Parathyroid adenoma (tissue), 2 donors: Measurements from ENCODE around the gene CHST8.

Experiments used
- H2AFZ ChIP-seq: fragments of 300-600 bp; sonication (generic); one replicate; pipeline ENCODE4 v1.7.0; 2017; ENCODE audit warnings: antibody characterized with exemption, mild to moderate bottlenecking
- H3K27ac ChIP-seq: fragments of 300-600 bp; sonication (generic); one replicate; pipeline ENCODE4 v1.7.0; 2017
- H3K27me3 ChIP-seq: fragments of 300-600 bp; sonication (generic); one replicate; pipeline ENCODE4 v1.7.0; 2017; ENCODE audit warnings: low read length; ENCODE audit not compliant: control insufficient read depth, insufficient read depth
- H3K36me3 ChIP-seq: fragments of 300-600 bp; sonication (generic); one replicate; pipeline ENCODE4 v1.7.0; 2017; ENCODE audit warnings: low read length; ENCODE audit not compliant: control insufficient read depth, insufficient read depth
- H3K4me1 ChIP-seq: fragments of 300-600 bp; sonication (generic); one replicate; pipeline ENCODE4 v1.7.0; 2017; ENCODE audit warnings: control low read depth
- H3K4me2 ChIP-seq: fragments of 300-600 bp; sonication (generic); one replicate; pipeline ENCODE4 v1.7.0; 2017; ENCODE audit warnings: low read length
- H3K4me3 ChIP-seq: fragments of 300-600 bp; sonication (generic); one replicate; pipeline ENCODE4 v1.7.0; 2017; ENCODE audit warnings: low read depth, low read length
- H3K79me2 ChIP-seq: fragments of 300-600 bp; sonication (generic); one replicate; pipeline ENCODE4 v1.7.0; 2017; ENCODE audit warnings: control low read depth
- H3K9ac ChIP-seq: fragments of 300-600 bp; sonication (generic); one replicate; pipeline ENCODE4 v1.7.0; 2017; ENCODE audit warnings: mild to moderate bottlenecking
- H3K9me3 ChIP-seq: fragments of 300-600 bp; sonication (generic); one replicate; pipeline ENCODE4 v1.7.0; 2017; ENCODE audit warnings: low read length; ENCODE audit not compliant: control insufficient read depth
- TF ChIP-seq, protein P1 (sequence below): fragments of 300-600 bp; sonication (generic); IDR thresholded peaks from one replicate; pipeline ENCODE4 v1.7.0; 2017; ENCODE audit warnings: antibody characterized with exemption, mild to moderate bottlenecking
- donor health status: primary hyperparathyroidism.

CHST8 gene

DNA sequence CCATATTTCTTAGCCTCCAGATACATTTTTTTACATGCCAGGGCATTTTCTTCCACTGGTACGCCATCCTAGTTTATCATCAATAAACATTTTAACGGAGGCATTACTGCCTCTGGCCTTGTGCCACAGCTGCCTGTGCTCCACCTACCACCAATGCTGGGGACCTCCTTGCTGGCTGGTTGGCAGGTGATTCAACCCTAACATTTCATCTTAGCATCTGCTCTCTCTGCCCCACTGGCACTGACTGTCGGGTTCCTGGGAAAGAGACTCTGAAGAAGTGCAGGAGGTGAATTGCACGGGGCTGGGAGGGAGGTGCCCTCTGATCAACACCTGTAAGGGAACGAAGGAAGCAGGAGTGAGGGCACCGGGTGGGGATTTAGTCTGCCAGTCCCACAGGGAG is 123.5 kb downstream of the CHST8 start:
- no peak overlapping the region for H3K27ac ChIP-seq
- no peak overlapping the region for H3K4me2 ChIP-seq

DNA sequence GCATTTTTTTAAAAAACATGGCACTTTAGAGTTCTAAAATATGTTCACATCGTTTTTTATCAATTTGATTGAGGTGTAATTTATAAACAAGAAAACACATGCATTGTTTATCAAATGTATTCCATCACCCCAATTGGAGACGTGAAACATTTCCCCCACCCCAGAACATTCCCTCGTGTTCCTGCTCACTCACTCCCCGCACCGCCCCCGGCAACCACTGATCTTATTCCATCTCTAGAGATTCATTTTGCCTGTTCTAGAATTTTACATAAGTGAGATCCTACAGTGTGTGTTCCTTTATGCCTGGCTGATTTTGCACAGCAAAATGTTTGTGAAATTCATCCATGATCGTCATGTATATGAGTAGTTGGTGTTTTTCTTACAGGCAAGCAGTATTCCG is 124.4 kb downstream of the CHST8 start:
- no peak overlapping the region for H2AFZ ChIP-seq
- no peak overlapping the region for H3K9ac ChIP-seq
- H3K4me3 ChIP-seq = no peak overlapping the region
- H3K27ac ChIP-seq = no peak overlapping the region
- H3K4me2 ChIP-seq = no peak overlapping the region
- H3K79me2 ChIP-seq = no peaks in the 10 kb centered on the region
- H3K36me3 ChIP-seq = no peaks in the 10 kb centered on the region
- no peaks in the 10 kb centered on the region for H3K27me3 ChIP-seq
- no peaks in the 10 kb centered on the region for H3K4me1 ChIP-seq
- TF ChIP-seq, protein P1, sequence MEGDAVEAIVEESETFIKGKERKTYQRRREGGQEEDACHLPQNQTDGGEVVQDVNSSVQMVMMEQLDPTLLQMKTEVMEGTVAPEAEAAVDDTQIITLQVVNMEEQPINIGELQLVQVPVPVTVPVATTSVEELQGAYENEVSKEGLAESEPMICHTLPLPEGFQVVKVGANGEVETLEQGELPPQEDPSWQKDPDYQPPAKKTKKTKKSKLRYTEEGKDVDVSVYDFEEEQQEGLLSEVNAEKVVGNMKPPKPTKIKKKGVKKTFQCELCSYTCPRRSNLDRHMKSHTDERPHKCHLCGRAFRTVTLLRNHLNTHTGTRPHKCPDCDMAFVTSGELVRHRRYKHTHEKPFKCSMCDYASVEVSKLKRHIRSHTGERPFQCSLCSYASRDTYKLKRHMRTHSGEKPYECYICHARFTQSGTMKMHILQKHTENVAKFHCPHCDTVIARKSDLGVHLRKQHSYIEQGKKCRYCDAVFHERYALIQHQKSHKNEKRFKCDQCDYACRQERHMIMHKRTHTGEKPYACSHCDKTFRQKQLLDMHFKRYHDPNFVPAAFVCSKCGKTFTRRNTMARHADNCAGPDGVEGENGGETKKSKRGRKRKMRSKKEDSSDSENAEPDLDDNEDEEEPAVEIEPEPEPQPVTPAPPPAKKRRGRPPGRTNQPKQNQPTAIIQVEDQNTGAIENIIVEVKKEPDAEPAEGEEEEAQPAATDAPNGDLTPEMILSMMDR = no peak
- no peaks in the 10 kb centered on the region for H3K9me3 ChIP-seq

More for the DNA sequence above, 123.5 kb downstream of the CHST8 start:
- Histone ChIP-seq H3K9me3 (no peaks in the 10 kb centered on the region), H3K4me1 (no peaks in the 10 kb centered on the region), H3K36me3 (no peaks in the 10 kb centered on the region), H3K79me2 (no peaks in the 10 kb centered on the region), H3K9ac (no peak overlapping the region), H3K4me3 (no peak overlapping the region), H2AFZ (no peak overlapping the region), H3K27me3 (no peaks in the 10 kb centered on the region)
- TF ChIP-seq, protein P1 = no peak

DNA sequence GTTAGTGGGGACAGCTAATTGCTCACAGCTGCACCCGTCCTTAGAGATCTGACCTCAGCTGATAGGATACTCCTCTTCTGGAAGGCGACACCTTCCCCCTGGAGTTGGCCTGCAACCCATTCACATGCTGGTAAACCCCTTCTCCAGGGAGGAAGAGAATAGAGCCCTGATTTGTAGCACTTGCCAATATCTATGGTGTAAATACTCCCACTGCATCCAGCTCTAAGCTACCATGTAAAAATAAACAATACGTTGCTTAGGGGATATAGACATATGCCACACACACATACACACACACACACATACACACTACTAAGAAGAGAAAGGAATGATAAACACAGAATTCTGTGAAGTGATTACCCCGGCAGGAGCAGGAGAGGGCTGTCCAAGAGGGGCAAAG is 125.5 kb downstream of the CHST8 start:
- H3K9ac ChIP-seq = no peak overlapping the region

DNA sequence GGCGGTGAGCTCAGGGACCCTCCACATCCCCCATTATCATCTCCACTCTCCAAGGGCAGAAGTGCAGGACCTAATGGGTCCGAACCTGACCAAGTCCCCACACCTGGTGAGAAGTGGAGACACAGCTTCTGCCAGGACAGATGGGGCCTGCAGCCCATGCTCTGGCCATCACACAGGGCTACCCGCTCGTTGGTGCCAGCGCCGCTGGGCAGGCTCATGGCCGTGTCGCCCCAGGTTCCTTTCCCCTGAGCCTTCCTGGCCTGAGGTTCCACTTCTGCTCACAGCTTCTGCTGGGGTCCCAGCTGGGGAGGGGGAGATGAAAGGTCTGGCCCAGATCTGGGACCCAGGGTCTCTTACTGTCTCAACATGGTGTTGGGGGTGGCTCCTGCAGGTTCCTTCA is 126.5 kb downstream of the CHST8 start:
- no peaks in the 10 kb centered on the region for H3K36me3 ChIP-seq
- no peak overlapping the region for H2AFZ ChIP-seq
- H3K79me2 ChIP-seq = no peaks in the 10 kb centered on the region
- TF ChIP-seq, protein P1 = no peak
- no peaks in the 10 kb centered on the region for H3K27me3 ChIP-seq
- H3K27ac ChIP-seq = no peak overlapping the region
- H3K4me2 ChIP-seq = no peak overlapping the region
- no peaks in the 10 kb centered on the region for H3K4me1 ChIP-seq
- no peaks in the 10 kb centered on the region for H3K9me3 ChIP-seq
- H3K9ac ChIP-seq = no peak overlapping the region
- H3K4me3 ChIP-seq = no peak overlapping the region

More for the DNA sequence above, 125.5 kb downstream of the CHST8 start:
- TF ChIP-seq, protein P1 = no peak
- no peaks in the 10 kb centered on the region for H3K4me1 ChIP-seq
- no peak overlapping the region for H3K27ac ChIP-seq
- no peaks in the 10 kb centered on the region for H3K27me3 ChIP-seq
- H3K4me2 ChIP-seq = no peak overlapping the region
- H3K79me2 ChIP-seq = no peaks in the 10 kb centered on the region
- H2AFZ ChIP-seq = no peak overlapping the region
- no peaks in the 10 kb centered on the region for H3K36me3 ChIP-seq
- no peaks in the 10 kb centered on the region for H3K9me3 ChIP-seq
- H3K4me3 ChIP-seq = no peak overlapping the region

DNA sequence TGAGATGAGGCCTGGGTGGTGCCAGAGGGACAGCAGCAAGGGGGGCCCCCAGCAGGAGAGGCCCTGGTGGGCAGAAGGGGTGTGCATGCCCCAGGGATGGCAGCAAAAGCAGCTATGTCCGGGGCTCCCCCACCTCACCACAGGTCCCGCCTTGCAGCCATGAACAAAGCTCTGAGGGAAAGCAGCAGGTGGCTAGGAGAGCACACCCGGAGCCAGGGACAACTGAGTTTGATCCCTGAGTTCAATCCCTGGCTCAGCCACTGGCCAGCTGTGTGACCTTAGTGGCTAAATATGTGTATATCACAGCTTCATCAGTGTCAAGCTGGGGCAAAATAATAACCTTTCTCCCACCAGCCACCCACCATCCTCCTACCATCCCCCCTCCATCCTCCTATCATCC is 127.3 kb downstream of the CHST8 start:
- H3K9me3 ChIP-seq = no peaks in the 10 kb centered on the region
- no peak overlapping the region for H3K27ac ChIP-seq
- TF ChIP-seq, protein P1 = no peak
- no peaks in the 10 kb centered on the region for H3K27me3 ChIP-seq
- H3K79me2 ChIP-seq = no peaks in the 10 kb centered on the region
- no peak overlapping the region for H3K4me3 ChIP-seq
- no peak overlapping the region for H2AFZ ChIP-seq
- no peaks in the 10 kb centered on the region for H3K36me3 ChIP-seq
- no peak overlapping the region for H3K9ac ChIP-seq
- H3K4me2 ChIP-seq = no peak overlapping the region
- no peaks in the 10 kb centered on the region for H3K4me1 ChIP-seq
